Activated T-helper 17 cell treated with anti-CD3 and anti-CD28 coated beads, Interleukin-2, amount 50 U/mL, for 72 hours (primary cell): ENCODE measurements around the gene ASB18. TPM values are rescaled to one million over a fixed set of nuclear protein-coding genes. Genes with fewer than 3 reads are reported as not detected.

ENCODE experiments used
- ATAC-seq: fragments of 150-1000 bp; cut with Tn5 transposase; replicated peaks from 2 replicates; pipeline ENCODE4 v1.10.0; 2021; ENCODE audit warnings: mild to moderate bottlenecking, moderate library complexity
- H3K27ac Mint-ChIP-seq: one replicate; pipeline ENCODE4 v1.8.0; 2022; ENCODE audit warnings: mixed read lengths
- H3K27me3 Mint-ChIP-seq: one replicate; pipeline ENCODE4 v1.8.0; 2022; ENCODE audit warnings: mixed read lengths
- H3K36me3 Mint-ChIP-seq: one replicate; pipeline ENCODE4 v1.8.0; 2022; ENCODE audit warnings: low read depth, mild to moderate bottlenecking, mixed read lengths
- H3K4me1 Mint-ChIP-seq: one replicate; pipeline ENCODE4 v1.8.0; 2022; ENCODE audit warnings: mixed read lengths
- H3K4me3 Mint-ChIP-seq: one replicate; pipeline ENCODE4 v1.8.0; 2022; ENCODE audit warnings: mild to moderate bottlenecking, mixed read lengths
- H3K9me3 Mint-ChIP-seq: one replicate; pipeline ENCODE4 v1.8.0; 2022; ENCODE audit warnings: mixed read lengths
- total RNA-seq, 2 donors: library from RNA; stranded (reverse); gene quantifications; one replicate each; pipeline ENCODE4 v1.2.3, GENCODE V29; 2022

ASB18 gene
- total RNA-seq, 2 donors from 2014 or later = not detected

DNA sequence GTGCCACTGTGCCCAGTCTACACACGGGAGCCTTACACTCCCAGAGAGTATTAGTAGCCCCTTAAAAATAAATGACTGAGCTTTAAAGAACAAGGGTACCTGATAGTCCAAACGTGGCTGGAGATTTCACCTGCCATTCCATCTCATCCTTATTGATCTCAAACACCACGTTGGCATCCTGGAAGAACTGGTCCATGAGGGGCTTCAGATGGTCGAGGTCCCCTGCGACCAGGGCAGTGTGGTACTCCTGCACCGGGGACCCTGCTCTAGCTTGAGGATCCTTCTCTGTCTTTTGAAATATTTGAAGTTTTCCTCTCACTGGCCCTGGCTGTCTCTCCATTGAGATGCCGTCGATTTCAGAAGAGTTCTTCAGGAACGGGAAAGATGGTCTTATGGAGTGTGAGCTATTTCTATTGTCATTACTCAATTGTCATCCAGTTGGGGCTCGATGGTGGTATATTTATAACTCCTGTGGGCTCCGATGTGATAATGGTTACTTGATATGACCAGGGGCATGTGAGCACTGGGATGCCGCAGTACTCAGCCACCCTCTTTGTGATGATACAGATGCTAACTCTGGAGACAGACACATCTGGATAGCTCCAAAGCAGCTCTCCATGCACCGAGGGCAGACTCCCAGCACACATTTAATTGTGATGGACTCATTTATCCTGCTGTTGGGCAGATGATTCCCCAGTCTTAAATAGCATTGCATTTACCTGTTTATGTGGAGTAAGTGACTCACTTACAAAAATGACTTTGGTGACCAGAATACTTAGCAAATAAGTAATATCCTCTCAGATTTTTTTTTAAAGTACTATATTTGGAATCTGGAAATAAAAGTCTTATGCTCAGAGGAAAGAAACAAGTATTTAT is 22.8 kb downstream of the ASB18 start:
- Mint-ChIP-seq H3K36me3 (no peaks in the 10 kb centered on the region), H3K27ac (no peak overlapping the region), H3K9me3 (no peaks in the 10 kb centered on the region), H3K4me1 (no peaks in the 10 kb centered on the region), H3K27me3 (peaks cover 31% of the 10 kb centered on the region), H3K4me3 (no peak overlapping the region)
- ATAC-seq = no peak

DNA sequence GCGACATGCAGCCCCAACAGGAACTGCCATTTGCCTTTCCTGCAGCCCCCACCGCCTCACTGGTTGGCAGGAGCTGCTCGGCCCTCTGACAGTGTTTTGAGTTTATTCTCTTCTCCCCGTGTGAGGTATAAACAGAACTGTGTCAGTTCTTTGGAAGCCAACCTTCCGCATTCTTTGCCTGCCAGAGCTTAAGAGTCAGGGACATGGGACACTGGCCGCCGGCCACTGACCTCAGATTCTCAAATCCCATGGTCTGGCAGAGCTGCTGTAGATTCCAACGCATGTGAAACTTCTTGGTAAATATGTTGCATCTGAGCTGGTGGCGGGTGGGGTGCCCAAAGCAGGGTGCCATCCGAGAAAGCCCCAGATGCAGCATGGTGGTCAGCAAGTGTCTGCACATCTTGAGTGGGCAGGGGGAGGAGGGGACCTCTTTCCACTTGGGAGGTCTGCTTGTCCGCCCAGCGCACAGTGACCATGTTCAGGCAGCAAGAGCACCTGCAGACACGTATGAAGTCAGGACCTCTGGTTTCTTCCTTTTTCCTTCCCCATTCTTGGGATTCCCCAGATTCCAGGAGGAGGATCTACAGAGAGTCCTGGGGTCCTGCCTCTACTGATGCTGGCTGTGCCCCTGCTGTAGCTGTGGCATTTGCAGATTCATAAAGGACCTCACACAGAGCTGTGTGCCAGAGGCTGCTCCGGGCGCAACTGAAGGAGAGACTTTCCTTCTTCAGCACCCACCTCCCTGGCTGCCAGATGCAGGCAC is 23.8 kb downstream of the ASB18 start:
- H3K4me3 Mint-ChIP-seq = no peak overlapping the region
- H3K27me3 Mint-ChIP-seq = peaks cover 34% of the 10 kb centered on the region
- H3K4me1 Mint-ChIP-seq = no peaks in the 10 kb centered on the region
- ATAC-seq = no peak
- no peaks in the 10 kb centered on the region for H3K9me3 Mint-ChIP-seq
- H3K27ac Mint-ChIP-seq = no peak overlapping the region
- H3K36me3 Mint-ChIP-seq = no peaks in the 10 kb centered on the region

DNA sequence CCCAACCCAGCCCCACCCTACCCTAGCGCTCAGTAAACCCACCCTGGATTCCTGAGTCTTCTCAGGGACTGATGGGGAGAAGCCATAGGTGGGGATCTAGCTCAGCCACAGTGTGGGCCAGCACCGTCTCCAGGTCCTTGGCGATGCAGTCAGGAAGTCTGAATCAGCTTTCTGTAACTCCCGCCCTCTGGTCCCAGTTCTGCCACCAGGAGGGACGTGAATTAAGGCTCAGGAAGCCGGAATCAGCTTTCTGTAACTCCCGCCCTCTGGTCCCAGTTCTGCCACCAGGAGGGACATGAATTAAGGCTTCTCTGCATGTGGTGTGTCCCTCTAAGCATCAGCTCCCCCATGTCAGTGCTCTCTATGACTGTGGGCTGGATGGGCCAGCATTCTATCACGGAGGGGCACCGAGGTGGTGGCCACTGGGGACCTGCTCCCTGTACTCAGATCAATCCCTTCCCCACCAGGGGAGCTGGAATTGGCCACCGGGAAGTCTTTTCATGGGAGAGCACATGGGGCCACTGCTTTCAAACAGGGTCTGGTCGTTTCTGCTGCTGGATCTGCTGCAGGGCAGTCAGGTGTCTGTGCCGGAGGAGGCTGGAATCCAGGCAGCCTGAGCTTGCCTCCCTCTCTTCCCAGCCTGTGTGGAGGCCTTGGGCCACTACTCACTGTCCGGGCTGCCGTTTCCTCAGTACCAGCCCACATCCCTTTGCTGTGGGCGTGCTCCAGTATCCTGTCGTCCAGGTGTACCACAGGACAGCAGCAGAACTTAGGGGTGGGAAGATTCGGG is 24.7 kb downstream of the ASB18 start:
- no peaks in the 10 kb centered on the region for H3K36me3 Mint-ChIP-seq
- peaks cover 33% of the 10 kb centered on the region for H3K27me3 Mint-ChIP-seq
- H3K27ac Mint-ChIP-seq = no peak overlapping the region
- H3K4me1 Mint-ChIP-seq = no peaks in the 10 kb centered on the region
- H3K4me3 Mint-ChIP-seq = no peak overlapping the region
- no peak for ATAC-seq
- no peaks in the 10 kb centered on the region for H3K9me3 Mint-ChIP-seq

DNA sequence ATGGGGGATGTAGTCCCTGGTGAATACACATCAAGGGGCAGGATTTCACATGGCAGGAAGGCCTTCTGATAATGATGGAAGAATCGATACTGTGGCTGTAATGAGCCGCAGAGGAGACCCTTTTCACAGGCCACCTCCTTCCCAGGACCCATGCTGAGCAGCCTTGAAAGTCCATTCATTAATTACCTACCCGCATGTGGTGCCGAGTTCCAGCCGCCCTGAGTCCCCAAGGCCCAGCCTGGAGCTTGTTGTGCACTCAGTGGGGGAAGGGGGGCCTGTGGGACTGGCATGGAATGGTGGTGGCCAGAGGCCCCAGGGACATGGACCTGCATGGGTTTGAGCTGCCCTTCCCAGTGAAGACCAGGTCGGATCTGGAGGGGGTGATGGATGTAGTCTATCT is 25.5 kb downstream of the ASB18 start:
- H3K9me3 Mint-ChIP-seq = peaks cover 3% of the 10 kb centered on the region
- no peaks in the 10 kb centered on the region for H3K4me1 Mint-ChIP-seq
- no peaks in the 10 kb centered on the region for H3K36me3 Mint-ChIP-seq
- ATAC-seq = no peak
- H3K27ac Mint-ChIP-seq = no peak overlapping the region
- H3K4me3 Mint-ChIP-seq = no peak overlapping the region
- peaks cover 38% of the 10 kb centered on the region for H3K27me3 Mint-ChIP-seq

DNA sequence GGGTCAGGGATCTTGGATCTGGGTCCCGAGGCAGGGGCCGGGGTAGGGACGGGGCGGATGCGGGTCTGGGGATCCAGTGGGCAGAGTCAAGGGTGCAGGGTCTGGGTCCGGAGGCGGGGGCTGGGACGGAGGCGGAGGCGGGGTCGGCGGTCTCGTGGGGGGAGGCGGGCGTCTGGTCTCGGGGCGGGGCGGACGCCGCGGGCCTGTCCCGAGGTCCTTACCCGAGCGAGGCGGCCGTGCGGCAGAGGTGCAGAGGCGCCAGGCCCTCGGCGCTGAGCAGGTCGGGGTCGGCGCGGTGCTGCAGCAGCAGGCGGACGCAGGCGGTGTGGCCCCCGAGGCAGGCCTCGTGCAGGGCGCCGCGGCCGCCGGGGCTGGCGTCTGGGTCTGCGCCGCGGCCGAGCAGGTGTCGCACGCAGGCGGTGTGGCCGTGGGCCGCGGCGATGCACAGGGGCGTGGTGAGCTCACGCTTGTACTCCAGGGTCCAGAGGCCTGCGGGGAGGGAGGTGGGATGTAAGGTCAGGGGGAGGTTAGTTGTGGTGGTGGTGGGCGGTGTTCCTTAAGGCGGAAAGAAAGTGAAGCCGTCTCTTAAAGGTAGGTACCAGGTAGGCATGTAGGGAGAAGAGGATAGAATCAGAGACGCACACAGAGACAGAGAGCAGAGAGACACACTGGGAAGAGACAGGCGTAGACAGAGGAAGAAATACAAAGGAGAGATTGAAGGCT is 26.6 kb downstream of the ASB18 start:
- Mint-ChIP-seq H3K36me3 (no peaks in the 10 kb centered on the region), H3K4me3 (no peak overlapping the region), H3K27me3 (peaks cover 38% of the 10 kb centered on the region), H3K27ac (no peak overlapping the region), H3K9me3 (peaks cover 3% of the 10 kb centered on the region), H3K4me1 (no peaks in the 10 kb centered on the region)
- ATAC-seq = no peak

DNA sequence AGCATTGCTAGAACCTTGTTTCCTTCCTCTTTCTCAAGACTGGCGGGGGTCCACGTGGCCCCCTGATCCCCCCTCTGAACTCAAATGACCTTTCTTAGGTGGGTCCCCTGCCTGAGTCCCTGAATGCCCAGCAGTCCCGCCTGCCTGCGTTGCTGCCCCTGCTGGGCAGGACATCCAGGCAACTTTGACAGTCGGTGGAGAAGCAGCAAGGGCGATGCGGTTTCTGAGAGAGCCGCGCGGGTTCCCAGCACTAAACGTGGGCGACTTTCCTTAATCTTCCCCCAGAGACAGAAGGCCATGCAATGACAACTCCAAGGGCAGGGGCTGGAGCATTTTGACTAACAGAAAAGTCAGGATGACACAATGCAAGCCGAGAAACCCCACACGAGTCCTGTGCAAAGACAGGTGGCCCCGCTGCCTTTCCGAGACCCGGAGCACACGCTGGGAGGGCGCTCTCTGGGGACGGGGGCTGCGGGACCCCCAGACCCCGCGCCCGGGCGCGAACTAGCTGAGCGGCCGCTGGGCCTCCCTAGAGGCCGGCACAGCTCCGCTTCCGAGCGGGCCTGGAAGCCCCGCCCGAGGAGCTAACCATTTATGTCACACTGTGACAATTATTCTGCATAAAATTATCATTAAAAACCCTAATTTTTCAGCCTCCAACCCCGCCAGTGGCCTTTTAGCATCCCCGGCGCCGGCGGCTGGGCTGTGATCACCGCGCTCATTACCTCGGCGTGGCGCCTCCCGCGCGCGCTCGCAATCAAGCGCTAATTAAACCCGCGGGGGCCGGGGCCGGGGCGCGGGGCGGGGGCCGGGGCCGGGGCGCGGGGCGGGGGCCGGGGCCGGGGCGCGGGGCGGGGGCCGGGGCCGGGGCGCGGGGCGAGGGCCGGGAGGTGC is 27.4 kb downstream of the ASB18 start:
- Mint-ChIP-seq H3K27me3 (peaks cover 40% of the 10 kb centered on the region), H3K27ac (no peak overlapping the region), H3K36me3 (no peaks in the 10 kb centered on the region), H3K4me3 (no peak overlapping the region), H3K9me3 (peaks cover 7% of the 10 kb centered on the region), H3K4me1 (no peaks in the 10 kb centered on the region)
- ATAC-seq = no peak

DNA sequence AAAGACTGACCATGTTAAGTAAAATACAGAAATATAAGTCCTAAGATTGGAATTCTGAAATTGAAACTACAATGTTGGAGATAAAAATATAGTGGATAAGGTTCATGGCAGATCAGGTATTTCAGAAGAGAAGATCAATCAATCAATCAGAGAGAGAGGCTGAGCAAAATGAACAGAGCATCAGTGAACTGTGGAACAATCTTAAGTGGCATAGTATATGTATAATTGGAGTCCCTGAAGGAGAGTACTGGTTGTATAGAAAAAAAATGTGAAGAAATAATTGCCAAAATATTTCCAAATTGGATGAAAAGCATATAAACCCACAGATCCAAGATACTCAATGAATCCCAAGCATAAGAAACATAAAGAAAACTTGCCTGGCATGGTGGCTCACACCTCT is 35.0 kb downstream of the ASB18 start:
- Mint-ChIP-seq H3K4me3 (no peak overlapping the region), H3K27me3 (peaks cover 40% of the 10 kb centered on the region), H3K4me1 (no peaks in the 10 kb centered on the region), H3K27ac (no peak overlapping the region), H3K9me3 (peaks cover 26% of the 10 kb centered on the region), H3K36me3 (no peaks in the 10 kb centered on the region)
- no peak for ATAC-seq

DNA sequence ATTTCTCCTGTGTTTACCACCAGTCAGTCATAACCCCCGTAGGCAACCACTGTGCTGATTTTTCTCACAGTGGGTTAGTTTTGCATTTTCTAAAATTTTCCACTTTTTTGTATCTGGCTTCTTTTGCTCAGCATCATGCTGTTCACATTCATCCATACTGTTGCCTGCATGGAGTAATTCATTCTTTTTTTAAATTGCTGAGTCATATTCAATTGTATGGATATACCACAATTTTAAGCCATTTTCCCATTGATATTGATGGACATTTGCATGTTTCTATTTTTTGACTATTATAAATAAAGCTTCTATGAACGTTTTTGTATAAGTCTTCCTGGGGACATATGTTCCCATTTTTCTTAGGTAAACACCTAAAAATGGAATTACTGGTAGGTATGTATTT is 40.5 kb downstream of the ASB18 start:
- no peak for ATAC-seq
- H3K4me1 Mint-ChIP-seq = no peaks in the 10 kb centered on the region
- no peak overlapping the region for H3K4me3 Mint-ChIP-seq
- peaks cover 7% of the 10 kb centered on the region for H3K9me3 Mint-ChIP-seq
- H3K27me3 Mint-ChIP-seq = peaks cover 18% of the 10 kb centered on the region
- H3K27ac Mint-ChIP-seq = no peak overlapping the region
- H3K36me3 Mint-ChIP-seq = no peaks in the 10 kb centered on the region

DNA sequence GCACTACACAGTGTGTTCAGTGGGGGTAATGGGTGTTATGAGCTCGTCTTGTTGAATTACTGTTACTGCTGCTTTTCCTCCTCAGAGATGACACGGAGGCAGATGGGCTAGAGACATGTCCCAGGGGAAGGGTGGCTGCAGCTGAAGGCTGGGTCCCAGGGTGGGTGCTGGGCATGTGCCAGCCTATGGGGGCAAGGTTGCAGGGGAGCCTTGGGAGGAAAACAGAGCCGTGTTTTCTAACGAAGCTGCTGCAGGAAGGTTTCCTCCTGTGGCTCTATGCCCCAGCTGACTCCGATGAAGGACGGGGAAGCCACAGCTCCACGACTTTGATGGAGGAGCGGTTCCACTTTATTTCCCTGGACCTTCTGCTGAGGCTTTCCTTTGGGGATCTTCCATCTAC is 42.4 kb downstream of the ASB18 start:
- ATAC-seq = no peak
- Mint-ChIP-seq H3K27ac (no peak overlapping the region), H3K9me3 (no peaks in the 10 kb centered on the region), H3K4me3 (no peak overlapping the region), H3K36me3 (no peaks in the 10 kb centered on the region), H3K27me3 (peaks cover 10% of the 10 kb centered on the region), H3K4me1 (no peaks in the 10 kb centered on the region)

DNA sequence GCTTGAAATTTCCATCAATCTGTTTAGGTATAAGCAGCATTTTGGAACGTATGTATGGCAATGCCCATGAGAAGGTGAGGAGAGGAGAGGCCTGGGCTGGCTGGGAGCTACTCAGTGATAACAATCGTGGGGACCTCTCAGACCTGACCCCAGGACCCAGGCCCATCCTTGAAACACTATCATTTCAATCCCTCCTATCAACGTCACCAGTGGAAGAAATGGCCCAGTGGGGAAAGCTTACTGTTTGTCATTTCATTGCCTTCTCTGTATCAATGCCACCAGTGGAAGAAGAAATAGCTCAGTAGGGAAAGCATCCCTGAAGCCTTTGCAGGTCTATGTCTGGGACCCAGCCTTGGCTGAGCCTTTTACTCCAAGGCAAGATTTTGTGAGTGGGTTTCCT is 44.8 kb downstream of the ASB18 start:
- H3K27me3 Mint-ChIP-seq = peaks cover 20% of the 10 kb centered on the region
- H3K36me3 Mint-ChIP-seq = no peaks in the 10 kb centered on the region
- ATAC-seq = no peak
- H3K4me1 Mint-ChIP-seq = no peaks in the 10 kb centered on the region
- no peaks in the 10 kb centered on the region for H3K9me3 Mint-ChIP-seq
- no peak overlapping the region for H3K4me3 Mint-ChIP-seq
- H3K27ac Mint-ChIP-seq = no peak overlapping the region

DNA sequence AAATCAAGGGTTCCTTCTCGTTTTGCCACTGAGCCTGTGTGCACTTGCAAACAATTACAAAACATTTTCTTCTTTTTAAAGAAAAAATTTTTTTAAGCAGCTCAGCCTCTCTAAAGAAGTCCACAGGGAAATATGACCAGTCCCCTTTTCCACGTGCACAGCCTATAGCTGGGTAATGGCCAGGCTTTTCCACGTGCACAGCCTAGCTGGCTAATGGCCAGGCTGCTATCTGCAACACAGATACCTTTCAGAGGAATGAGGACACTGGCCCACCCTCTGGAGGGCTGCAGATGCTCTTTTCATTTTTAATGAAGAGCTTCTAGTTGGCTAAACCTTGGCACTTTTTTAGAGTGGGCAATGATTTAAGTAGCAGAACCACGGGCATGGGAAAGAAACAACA is 46.3 kb downstream of the ASB18 start:
- Mint-ChIP-seq H3K9me3 (no peaks in the 10 kb centered on the region), H3K4me1 (no peaks in the 10 kb centered on the region), H3K27me3 (peaks cover 28% of the 10 kb centered on the region), H3K36me3 (no peaks in the 10 kb centered on the region), H3K4me3 (no peak overlapping the region), H3K27ac (no peak overlapping the region)
- no peak for ATAC-seq

DNA sequence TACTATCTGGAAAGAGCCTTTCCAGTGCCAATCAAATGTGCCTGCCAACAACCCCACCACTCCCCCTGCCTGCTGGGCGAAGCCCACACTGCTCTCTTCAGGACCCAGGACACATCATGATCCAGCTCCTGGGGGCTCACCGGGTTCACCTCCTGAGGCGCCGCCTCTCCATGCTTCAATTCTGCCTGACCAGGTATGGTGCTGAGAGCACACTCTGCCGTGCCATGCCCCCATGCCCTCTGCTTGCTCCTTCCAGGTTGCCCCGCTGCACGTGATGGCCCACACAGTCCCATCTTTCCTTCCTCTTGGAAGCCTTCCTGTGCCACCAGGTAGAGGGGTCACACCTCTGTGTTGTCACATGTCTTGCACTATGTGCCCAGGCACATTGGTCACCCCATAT is 47.5 kb downstream of the ASB18 start:
- peaks cover 28% of the 10 kb centered on the region for H3K27me3 Mint-ChIP-seq

DNA sequence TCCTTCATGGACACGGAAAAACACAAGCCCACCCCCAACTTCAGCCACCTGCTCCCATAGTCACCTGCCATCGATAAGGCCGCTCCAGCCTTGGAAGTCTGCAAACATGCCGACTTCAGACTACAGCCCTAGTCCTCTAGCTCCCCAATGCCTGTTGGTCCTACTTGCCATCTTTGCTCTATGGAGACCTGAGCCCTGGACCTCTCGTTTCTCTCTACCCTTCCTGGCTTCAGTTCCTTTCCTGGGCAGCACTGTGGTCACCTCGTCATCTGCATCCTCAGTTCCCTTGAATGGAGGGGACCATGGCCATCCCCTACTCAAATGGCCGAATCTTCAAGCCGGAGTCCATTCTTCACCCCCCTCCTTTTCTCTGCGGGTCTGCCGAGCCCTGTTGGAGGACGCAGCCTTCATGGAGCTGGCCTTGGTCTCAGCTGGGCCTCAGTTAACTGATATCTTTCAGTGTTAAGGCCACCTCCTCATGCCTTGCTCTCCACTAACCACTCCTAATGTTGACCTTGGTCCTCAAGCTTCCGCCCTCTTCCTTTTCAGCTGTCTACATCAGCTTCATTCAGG is 48.4 kb downstream of the ASB18 start:
- no peaks in the 10 kb centered on the region for H3K4me1 Mint-ChIP-seq
- H3K27ac Mint-ChIP-seq = no peak overlapping the region
- H3K9me3 Mint-ChIP-seq = no peaks in the 10 kb centered on the region
- H3K4me3 Mint-ChIP-seq = no peak overlapping the region
- peaks cover 31% of the 10 kb centered on the region for H3K27me3 Mint-ChIP-seq
- no peaks in the 10 kb centered on the region for H3K36me3 Mint-ChIP-seq
- no peak for ATAC-seq

More for the DNA sequence above, 47.5 kb downstream of the ASB18 start:
- H3K9me3 Mint-ChIP-seq = no peaks in the 10 kb centered on the region
- ATAC-seq = no peak
- no peaks in the 10 kb centered on the region for H3K36me3 Mint-ChIP-seq
- no peak overlapping the region for H3K4me3 Mint-ChIP-seq
- no peaks in the 10 kb centered on the region for H3K4me1 Mint-ChIP-seq
- H3K27ac Mint-ChIP-seq = no peak overlapping the region
